ENCODE measurements around the gene SEMA6B.

SEMA6B gene

DNA sequence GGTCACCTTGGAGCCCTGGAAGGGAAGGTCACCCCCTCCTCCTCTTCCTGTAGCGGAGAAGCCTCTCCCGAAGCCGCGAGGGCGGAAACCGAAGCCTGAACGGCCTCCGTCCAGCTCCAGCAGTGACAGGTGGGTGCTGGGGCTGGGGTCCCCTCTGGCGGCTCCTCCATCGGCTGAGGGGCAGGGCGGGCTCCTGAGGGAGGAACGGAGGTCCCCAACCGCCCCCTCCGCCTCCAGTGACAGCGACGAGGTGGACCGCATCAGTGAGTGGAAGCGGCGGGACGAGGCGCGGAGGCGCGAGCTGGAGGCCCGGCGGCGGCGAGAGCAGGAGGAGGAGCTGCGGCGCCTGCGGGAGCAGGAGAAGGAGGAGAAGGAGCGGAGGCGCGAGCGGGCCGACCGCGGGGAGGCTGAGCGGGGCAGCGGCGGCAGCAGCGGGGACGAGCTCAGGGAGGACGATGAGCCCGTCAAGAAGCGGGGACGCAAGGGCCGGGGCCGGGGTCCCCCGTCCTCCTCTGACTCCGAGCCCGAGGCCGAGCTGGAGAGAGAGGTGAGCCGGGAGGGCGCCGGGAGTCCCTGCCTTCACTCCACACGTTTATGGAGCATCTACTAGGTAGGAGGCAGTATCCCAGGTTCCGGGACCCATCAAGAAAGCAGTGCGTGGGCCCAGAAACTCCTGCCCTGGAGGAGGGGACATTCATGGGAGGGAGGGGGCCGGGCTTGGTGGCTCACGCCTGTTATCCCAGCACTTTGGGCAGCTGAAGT, 65.4 kb downstream of the SEMA6B start:
- in situ Hi-C loops (cut with HindIII; ENCODE audit: low sequenced_read_pairs), result no loop called here
- H3K4me3 ChIP-seq (ENCODE audit: low read depth, low read length), result no peak overlapping the region
- TF ChIP-seq, protein P1, sequence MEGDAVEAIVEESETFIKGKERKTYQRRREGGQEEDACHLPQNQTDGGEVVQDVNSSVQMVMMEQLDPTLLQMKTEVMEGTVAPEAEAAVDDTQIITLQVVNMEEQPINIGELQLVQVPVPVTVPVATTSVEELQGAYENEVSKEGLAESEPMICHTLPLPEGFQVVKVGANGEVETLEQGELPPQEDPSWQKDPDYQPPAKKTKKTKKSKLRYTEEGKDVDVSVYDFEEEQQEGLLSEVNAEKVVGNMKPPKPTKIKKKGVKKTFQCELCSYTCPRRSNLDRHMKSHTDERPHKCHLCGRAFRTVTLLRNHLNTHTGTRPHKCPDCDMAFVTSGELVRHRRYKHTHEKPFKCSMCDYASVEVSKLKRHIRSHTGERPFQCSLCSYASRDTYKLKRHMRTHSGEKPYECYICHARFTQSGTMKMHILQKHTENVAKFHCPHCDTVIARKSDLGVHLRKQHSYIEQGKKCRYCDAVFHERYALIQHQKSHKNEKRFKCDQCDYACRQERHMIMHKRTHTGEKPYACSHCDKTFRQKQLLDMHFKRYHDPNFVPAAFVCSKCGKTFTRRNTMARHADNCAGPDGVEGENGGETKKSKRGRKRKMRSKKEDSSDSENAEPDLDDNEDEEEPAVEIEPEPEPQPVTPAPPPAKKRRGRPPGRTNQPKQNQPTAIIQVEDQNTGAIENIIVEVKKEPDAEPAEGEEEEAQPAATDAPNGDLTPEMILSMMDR (IDR thresholded peaks at IDR 0.05; ENCODE audit: low read depth, low read length, missing control alignments), result no peak
- DNase-seq (ENCODE audit: low read depth), result no peak

DNA sequence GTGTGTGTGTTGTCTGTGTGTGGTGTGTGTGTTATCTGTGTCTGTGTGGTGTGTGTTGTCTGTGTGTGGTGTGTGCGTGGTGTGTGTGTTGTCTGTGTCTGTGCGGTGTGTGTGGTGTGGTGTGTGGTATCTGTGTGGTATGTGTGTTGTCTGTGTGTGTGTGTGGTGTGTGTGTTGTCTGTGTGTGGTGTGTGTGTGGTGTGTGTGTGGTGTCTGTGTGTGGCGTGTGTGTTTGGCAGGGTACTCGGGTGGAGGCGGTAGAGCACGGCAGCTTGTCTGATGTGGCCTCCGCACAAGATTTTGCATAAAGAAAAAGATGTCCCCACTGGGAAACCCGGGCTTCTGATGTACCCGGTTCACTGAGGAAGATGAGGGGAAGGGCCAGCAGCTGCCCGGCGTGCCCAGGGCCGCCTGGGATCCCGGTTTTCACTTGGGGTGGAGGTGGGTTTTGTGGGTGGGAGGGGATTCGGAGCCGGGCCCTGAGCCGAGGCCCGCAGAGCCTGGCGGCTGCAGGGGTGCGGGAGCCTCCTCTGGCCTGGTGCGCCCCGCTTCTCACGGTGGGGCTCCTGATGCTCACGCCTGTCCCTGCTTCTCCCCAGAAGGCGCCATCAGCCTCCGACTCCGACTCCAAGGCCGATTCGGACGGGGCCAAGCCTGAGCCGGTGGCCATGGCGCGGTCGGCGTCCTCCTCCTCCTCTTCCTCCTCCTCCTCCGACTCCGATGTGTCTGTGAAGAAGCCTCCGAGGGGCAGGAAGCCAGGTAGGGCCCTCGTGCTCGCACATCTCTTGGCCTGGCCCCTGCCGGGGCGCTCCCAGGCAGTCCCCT, 66.2 kb downstream of the SEMA6B start:
- in situ Hi-C loops (cut with HindIII; ENCODE audit: low sequenced_read_pairs), result no loop called here
- TF ChIP-seq, protein P1 (IDR thresholded peaks at IDR 0.05; ENCODE audit: low read depth, low read length, missing control alignments), result no peak
- no peak for DNase-seq (ENCODE audit: low read depth)
- H3K4me3 ChIP-seq (ENCODE audit: low read depth, low read length), result no peak overlapping the region

All from astrocyte of the cerebellum (primary cell).